Ascending aorta (tissue), 2 donors: ENCODE measurements around the gene HBA2. TPM values are rescaled to one million over a fixed set of nuclear protein-coding genes. Genes with fewer than 3 reads are reported as not detected.
"Not testable (repeated sequence)": the region's sequence is repeated elsewhere in the genome, so short reads cannot be mapped to it uniquely, and the experiment has no call there.

ENCODE experiments used
- DNase-seq, 2 donors: peaks; one replicate each; pipeline ENCODE4 v3.0.0-alpha.2; 2019; ENCODE audit warnings: low spot score in 2 of 2
- H3K27ac ChIP-seq, 2 donors: fragments of 200-600 bp; sonication (generic); one replicate each; pipeline ENCODE4 v1.5.1; 2016 to 2017; ENCODE audit warnings: mild to moderate bottlenecking in 1 of 2
- H3K27me3 ChIP-seq: fragments of 200-600 bp; sonication (generic); one replicate; pipeline ENCODE4 v1.5.1; 2017
- H3K36me3 ChIP-seq, 2 donors: fragments of 200-600 bp; sonication (generic); one replicate each; pipeline ENCODE4 v1.5.1; 2016
- H3K4me1 ChIP-seq, 2 donors: fragments of 200-600 bp; sonication (generic); one replicate each; pipeline ENCODE4 v1.5.1; 2016 to 2017; ENCODE audit warnings: mild to moderate bottlenecking in 1 of 2
- H3K4me3 ChIP-seq, 2 donors: fragments of 200-600 bp; sonication (generic); one replicate each; pipeline ENCODE4 v1.5.1; 2016 to 2017; ENCODE audit warnings: mild to moderate bottlenecking in 1 of 2
- H3K9me3 ChIP-seq, 2 donors: fragments of 200-600 bp; sonication (generic); one replicate each; pipeline ENCODE4 v1.5.1; 2016
- CTCF ChIP-seq, 3 experiments: fragments of 200-600 bp in 2 of 3; fragments of 450-650 bp in 1 of 3; sonication (generic) in 2 of 3; IDR thresholded peaks; one replicate each; pipeline ENCODE4 v1.5.1; 2016 to 2019; ENCODE audit warnings: antibody characterized with exemption in 3 of 3, mild to moderate bottlenecking in 1 of 3, moderate library complexity in 1 of 3
- intact Hi-C: fragments of 100-400 bp; cut with DNase I; formaldehyde crosslinking; loops from one replicate; pipeline ENCODE4 v1.15.1; 2023
- total RNA-seq: library from RNA; depleted of rRNA; stranded (reverse); fragments of >200 nt; gene quantifications from one replicate; pipeline ENCODE4 v1.1.0, GENCODE V29; 2016

Gene HBA2
- total RNA-seq, 1 donor from 2014 or later = 4,439 TPM

GRCh38 chr16:162271-162991 lies 10.2 kb upstream of the HBA2 start:
- Histone ChIP-seq H3K27me3 (peaks cover 23% of the 10 kb centered on the region), H3K4me1 (peaks cover 0 to 12% of the 10 kb centered on the region in 2 donors), H3K9me3 (no peaks in the 10 kb centered on the region), H3K27ac (no peak overlapping the region), H3K4me3 (no peak overlapping the region), H3K36me3 (no peaks in the 10 kb centered on the region)
- intact Hi-C loops = no loop called here
- DNase-seq = no peak
- no peak for TF ChIP-seq CTCF (IDR thresholded peaks at IDR 0.05)

GRCh38 chr16:163139-163538 lies 9.5 kb upstream of the HBA2 start:
- H3K4me3 ChIP-seq, H3K9me3 ChIP-seq, intact Hi-C loops, H3K27ac ChIP-seq, H3K36me3 ChIP-seq, DNase-seq: not testable (repeated sequence)
- peaks cover 0 to 12% of the 10 kb centered on the region in 2 donors for H3K4me1 ChIP-seq
- H3K27me3 ChIP-seq = peaks cover 25% of the 10 kb centered on the region

- H3K4me3 ChIP-seq, H3K36me3 ChIP-seq, DNase-seq, H3K9me3 ChIP-seq, H3K27ac ChIP-seq, intact Hi-C loops: not testable (repeated sequence)
- H3K27me3 ChIP-seq = peaks cover 25% of the 10 kb centered on the region
- H3K4me1 ChIP-seq = peaks cover 0 to 12% of the 10 kb centered on the region in 2 donors
Observed at GRCh38 chr16:163696-164095, 9.0 kb upstream of the HBA2 start.

GRCh38 chr16:164134-164823 lies 8.4 kb upstream of the HBA2 start:
- H3K36me3 ChIP-seq, H3K27ac ChIP-seq, DNase-seq, H3K9me3 ChIP-seq, H3K4me3 ChIP-seq, intact Hi-C loops: not testable (repeated sequence)
- Histone ChIP-seq H3K27me3 (peaks cover 25% of the 10 kb centered on the region), H3K4me1 (peaks cover 0 to 12% of the 10 kb centered on the region in 2 donors)

GRCh38 chr16:164827-165538 lies 7.7 kb upstream of the HBA2 start:
- intact Hi-C loops = no loop called here
- H3K4me3 ChIP-seq = peak overlapping the region in 1 of 2 donors; percentile 10
- no peaks in the 10 kb centered on the region for H3K36me3 ChIP-seq
- H3K27me3 ChIP-seq = peaks cover 25% of the 10 kb centered on the region
- no peak for TF ChIP-seq CTCF (IDR thresholded peaks at IDR 0.05)
- no peaks in the 10 kb centered on the region for H3K9me3 ChIP-seq
- no peak for DNase-seq
- H3K4me1 ChIP-seq = peaks cover 0 to 12% of the 10 kb centered on the region in 2 donors
- H3K27ac ChIP-seq = no peak overlapping the region

- intact Hi-C loops = no loop called here
- H3K36me3 ChIP-seq = no peaks in the 10 kb centered on the region
- peaks cover 0 to 12% of the 10 kb centered on the region in 2 donors for H3K4me1 ChIP-seq
- H3K9me3 ChIP-seq = no peaks in the 10 kb centered on the region
- H3K27ac ChIP-seq = no peak within 1 kb of the TSS
- no peak for TF ChIP-seq CTCF (IDR thresholded peaks at IDR 0.05)
- DNase-seq = no peak
- peak within 1 kb of the TSS in 1 of 2 donors; percentile 10 for H3K4me3 ChIP-seq
- peaks cover 25% of the 10 kb centered on the region for H3K27me3 ChIP-seq
Observed at GRCh38 chr16:165539-166374, 6.9 kb upstream of the HBA2 start, which contains the start of gene HBM. Gene HBM, plus strand, starts transcription at chr16:165978. Its CDS starts 20 bp downstream, at chr16:165998.
